CD4-positive, alpha-beta T cell treated with Interleukin-6 at 100 ng/mL for 8 hours (primary cell): ENCODE measurements around the gene PANX3.
"Not testable (repeated sequence)": the region's sequence is repeated elsewhere in the genome, so short reads cannot be mapped to it uniquely, and the experiment has no call there.

Source experiments
- DNase-seq: peaks from one replicate; pipeline ENCODE4 v3.0.0-alpha.2; 2020; ENCODE audit warnings: mixed read lengths, low spot score

Gene PANX3

GRCh38 chr11:124611064-124611463 is at the start of gene PANX3:
PANX3 (plus strand) TSS chr11:124611428; CDS start chr11:124611557, 129 bp downstream.
- DNase-seq, result no peak

GRCh38 chr11:124569697-124570096 is 41.5 kb upstream of the PANX3 start, which contains the start of gene OR8A1:
OR8A1 (plus strand) TSS chr11:124569997; CDS start chr11:124570120, 123 bp downstream.
- no peak for DNase-seq

GRCh38 chr11:124570160-124570559 is 41.1 kb upstream of the PANX3 start:
- DNase-seq, result no peak

GRCh38 chr11:124577716-124578427 is 33.4 kb upstream of the PANX3 start:
- DNase-seq, result no peak

- DNase-seq, result no peak
Observed at GRCh38 chr11:124578761-124579160, 32.5 kb upstream of the PANX3 start.

- no peak for DNase-seq
Observed at GRCh38 chr11:124581817-124582216, 29.4 kb upstream of the PANX3 start.

- DNase-seq, result no peak
Observed at GRCh38 chr11:124582565-124582964, 28.7 kb upstream of the PANX3 start.

- DNase-seq, result no peak
Observed at GRCh38 chr11:124583781-124584180, 27.4 kb upstream of the PANX3 start.

- DNase-seq, result no peak
Observed at GRCh38 chr11:124584681-124585372, 26.4 kb upstream of the PANX3 start.

GRCh38 chr11:124586238-124586860 is 24.9 kb upstream of the PANX3 start:
- peak; percentile 24 for DNase-seq

GRCh38 chr11:124591430-124591829 is 19.8 kb upstream of the PANX3 start:
- no peak for DNase-seq

- no peak for DNase-seq
Observed at GRCh38 chr11:124592627-124593026, 18.6 kb upstream of the PANX3 start.

GRCh38 chr11:124595302-124595701 is 15.9 kb upstream of the PANX3 start:
- no peak for DNase-seq

GRCh38 chr11:124597626-124598025 is 13.6 kb upstream of the PANX3 start:
- DNase-seq, result no peak

GRCh38 chr11:124600621-124601320 is 10.5 kb upstream of the PANX3 start:
- no peak for DNase-seq

GRCh38 chr11:124602193-124602592 is 9.0 kb upstream of the PANX3 start:
- DNase-seq, result no peak

GRCh38 chr11:124602723-124603122 is 8.5 kb upstream of the PANX3 start:
- DNase-seq, result not testable (repeated sequence)

- DNase-seq, result no peak
Observed at GRCh38 chr11:124605719-124606118, 5.5 kb upstream of the PANX3 start.

- DNase-seq, result no peak
Observed at GRCh38 chr11:124608147-124608546, 3.1 kb upstream of the PANX3 start.

- DNase-seq, result no peak
Observed at GRCh38 chr11:124610295-124610694, 933 bp upstream of the PANX3 start.

- DNase-seq, result no peak
Observed at GRCh38 chr11:124612045-124612444, 817 bp downstream of the PANX3 start.

GRCh38 chr11:124612567-124613246 is 1.5 kb downstream of the PANX3 start:
- DNase-seq, result no peak
